Cardiac muscle cell (in vitro differentiated cells and primary cell): Measurements from ENCODE around the gene P2RY13. TPM values are rescaled to one million over a fixed set of nuclear protein-coding genes. Genes with fewer than 3 reads are reported as not detected.

Source experiments
- DNase-seq, 2 donors: peaks; one replicate each; pipeline versions ENCODE4 v3.0.0 to v3.0.0-alpha.2; 2010 to 2017; ENCODE audit warnings: low read depth in 1 of 2, low spot score in 1 of 2
- H3K27ac ChIP-seq: fragments of 200-600 bp; sonication (generic); 2 replicates; pipeline ENCODE4 v1.5.1; 2016
- H3K27me3 ChIP-seq: fragments of 200-600 bp; sonication (generic); 2 replicates; pipeline ENCODE4 v1.6.0; 2016; ENCODE audit warnings: control low read depth
- H3K36me3 ChIP-seq: fragments of 200-600 bp; sonication (generic); 2 replicates; pipeline ENCODE4 v1.5.1; 2016; ENCODE audit warnings: control low read depth
- H3K4me1 ChIP-seq: fragments of 200-600 bp; sonication (generic); 2 replicates; pipeline ENCODE4 v1.8.1; 2017; ENCODE audit warnings: low read depth, mild to moderate bottlenecking, mixed run types
- H3K4me3 ChIP-seq: fragments of 200-600 bp; sonication (generic); 2 replicates; pipeline ENCODE4 v1.5.1; 2016; ENCODE audit warnings: mild to moderate bottlenecking
- H3K9me3 ChIP-seq: fragments of 200-600 bp; sonication (generic); 2 replicates; pipeline ENCODE4 v1.5.1; 2017; ENCODE audit warnings: low read depth, mild to moderate bottlenecking, control low read depth
- polyA plus RNA-seq: library from polyadenylated mRNA; unstranded; fragments of >200 nt; fragmentation: Nextera tagmentation; extraction: Ambion mirVana; gene quantifications from 2 replicates; pipeline ENCODE4 v1.2.1, GENCODE V29; 2016
- total RNA-seq: library from RNA; depleted of rRNA; stranded (reverse); fragments of >200 nt; gene quantifications from 2 replicates; pipeline ENCODE4 v1.2.3, GENCODE V29; 2016
- TF ChIP-seq, protein P1 (sequence below): IDR thresholded peaks from 2 replicates; pipeline ENCODE4 v1.5.1; 2012; ENCODE audit warnings: low read depth, mild to moderate bottlenecking, low read length

P2RY13 gene
- total and polyA plus RNA-seq, 2 experiments from 2014 or later, result 0.06 TPM; not detected in 1

DNA sequence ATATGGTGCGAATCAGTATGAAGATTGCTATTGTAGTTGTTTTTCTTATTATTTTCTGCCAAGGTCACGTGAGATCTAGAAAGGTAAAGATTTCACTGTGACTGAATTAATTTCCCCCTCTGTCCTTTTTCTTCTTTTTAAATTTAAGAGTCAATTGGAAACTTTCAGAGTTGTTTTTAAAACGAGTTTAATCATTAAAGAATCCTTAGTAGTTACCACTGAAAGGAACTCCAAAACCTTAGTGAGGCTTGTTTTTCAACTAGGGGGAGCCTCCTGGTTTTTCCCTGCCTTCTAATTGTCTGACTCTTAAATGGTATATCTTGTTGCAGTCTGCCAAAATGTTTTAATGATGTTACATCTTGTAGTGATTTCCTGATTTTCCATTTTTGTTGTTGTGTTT lies 37.6 kb upstream of the P2RY13 start:
- Histone ChIP-seq H3K27me3 (no peaks in the 10 kb centered on the region), H3K36me3 (no peaks in the 10 kb centered on the region), H3K4me1 (no peaks in the 10 kb centered on the region), H3K4me3 (no peak overlapping the region), H3K27ac (no peak overlapping the region), H3K9me3 (no peaks in the 10 kb centered on the region)
- TF ChIP-seq, protein P1, sequence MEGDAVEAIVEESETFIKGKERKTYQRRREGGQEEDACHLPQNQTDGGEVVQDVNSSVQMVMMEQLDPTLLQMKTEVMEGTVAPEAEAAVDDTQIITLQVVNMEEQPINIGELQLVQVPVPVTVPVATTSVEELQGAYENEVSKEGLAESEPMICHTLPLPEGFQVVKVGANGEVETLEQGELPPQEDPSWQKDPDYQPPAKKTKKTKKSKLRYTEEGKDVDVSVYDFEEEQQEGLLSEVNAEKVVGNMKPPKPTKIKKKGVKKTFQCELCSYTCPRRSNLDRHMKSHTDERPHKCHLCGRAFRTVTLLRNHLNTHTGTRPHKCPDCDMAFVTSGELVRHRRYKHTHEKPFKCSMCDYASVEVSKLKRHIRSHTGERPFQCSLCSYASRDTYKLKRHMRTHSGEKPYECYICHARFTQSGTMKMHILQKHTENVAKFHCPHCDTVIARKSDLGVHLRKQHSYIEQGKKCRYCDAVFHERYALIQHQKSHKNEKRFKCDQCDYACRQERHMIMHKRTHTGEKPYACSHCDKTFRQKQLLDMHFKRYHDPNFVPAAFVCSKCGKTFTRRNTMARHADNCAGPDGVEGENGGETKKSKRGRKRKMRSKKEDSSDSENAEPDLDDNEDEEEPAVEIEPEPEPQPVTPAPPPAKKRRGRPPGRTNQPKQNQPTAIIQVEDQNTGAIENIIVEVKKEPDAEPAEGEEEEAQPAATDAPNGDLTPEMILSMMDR, result no peak
- no peak for DNase-seq

DNA sequence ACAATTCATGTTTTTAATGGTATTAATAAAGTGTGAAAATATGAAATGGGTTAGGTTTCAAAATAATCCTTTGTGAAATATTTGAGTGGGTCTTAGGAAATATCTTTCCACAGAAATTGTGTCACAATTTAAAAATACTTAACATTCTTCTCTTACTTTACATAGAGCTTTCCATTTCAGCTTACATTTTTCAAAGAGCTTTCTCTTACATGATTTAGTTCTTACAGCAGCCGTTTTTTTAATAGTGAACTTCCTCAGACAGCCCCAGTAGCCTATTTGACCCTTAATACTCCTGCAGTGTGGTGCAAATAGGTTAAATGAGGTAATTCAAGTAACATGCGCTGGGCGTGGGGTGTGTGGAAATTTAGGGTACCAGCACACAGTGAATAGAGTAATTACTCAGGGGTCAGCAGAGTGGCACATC lies 33.4 kb upstream of the P2RY13 start:
- H3K9me3 ChIP-seq, result no peaks in the 10 kb centered on the region
- H3K27me3 ChIP-seq, result no peaks in the 10 kb centered on the region
- peak in 1 of 2 donors; percentile 59 for DNase-seq
- TF ChIP-seq, protein P1, result no peak
- no peak overlapping the region for H3K27ac ChIP-seq
- no peaks in the 10 kb centered on the region for H3K4me1 ChIP-seq
- no peaks in the 10 kb centered on the region for H3K36me3 ChIP-seq
- no peak overlapping the region for H3K4me3 ChIP-seq

GRCh38 chr3:151357463-151357850 lies 28.1 kb upstream of the P2RY13 start:
- H3K27ac ChIP-seq, result no peak overlapping the region
- TF ChIP-seq, protein P1, result no peak
- H3K4me1 ChIP-seq, result no peaks in the 10 kb centered on the region
- no peak overlapping the region for H3K4me3 ChIP-seq
- H3K9me3 ChIP-seq, result no peaks in the 10 kb centered on the region
- DNase-seq, result no peak
- H3K27me3 ChIP-seq, result no peaks in the 10 kb centered on the region
- peaks cover 3% of the 10 kb centered on the region for H3K36me3 ChIP-seq

GRCh38 chr3:151356794-151357462 lies 27.6 kb upstream of the P2RY13 start:
- H3K27ac ChIP-seq, result no peak overlapping the region
- no peak for DNase-seq
- H3K36me3 ChIP-seq, result peaks cover 3% of the 10 kb centered on the region
- H3K9me3 ChIP-seq, result no peaks in the 10 kb centered on the region
- no peak overlapping the region for H3K4me3 ChIP-seq
- no peaks in the 10 kb centered on the region for H3K4me1 ChIP-seq
- no peaks in the 10 kb centered on the region for H3K27me3 ChIP-seq
- TF ChIP-seq, protein P1, result no peak

DNA sequence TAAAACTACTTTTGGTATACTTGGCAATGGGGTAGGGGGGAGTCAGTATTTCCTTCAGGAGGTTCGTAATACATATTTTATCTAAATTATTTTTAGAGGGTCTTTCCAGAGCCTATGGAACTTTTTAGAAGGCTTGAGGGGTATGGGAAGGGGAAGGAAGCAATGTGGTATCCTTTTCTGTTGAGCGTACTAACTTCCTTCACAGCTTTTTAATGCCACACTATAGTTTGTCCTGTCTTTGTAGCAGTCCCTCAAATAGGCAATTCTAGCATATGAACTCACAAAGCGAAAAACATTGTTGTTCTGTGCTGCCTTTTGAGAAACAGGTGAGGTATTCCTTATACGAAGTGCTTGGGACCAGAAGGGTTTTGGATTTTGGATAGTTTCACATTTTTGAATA lies 22.3 kb upstream of the P2RY13 start:
- Histone ChIP-seq H3K36me3 (peaks cover 3% of the 10 kb centered on the region), H3K9me3 (no peaks in the 10 kb centered on the region), H3K4me3 (no peak overlapping the region), H3K4me1 (no peaks in the 10 kb centered on the region), H3K27ac (no peak overlapping the region), H3K27me3 (no peaks in the 10 kb centered on the region)
- DNase-seq, result no peak
- TF ChIP-seq, protein P1, result no peak

- TF ChIP-seq, protein P1, result no peak
- H3K9me3 ChIP-seq, result no peaks in the 10 kb centered on the region
- no peak overlapping the region for H3K27ac ChIP-seq
- no peak overlapping the region for H3K4me3 ChIP-seq
- no peaks in the 10 kb centered on the region for H3K27me3 ChIP-seq
- H3K4me1 ChIP-seq, result no peaks in the 10 kb centered on the region
- DNase-seq, result no peak
- H3K36me3 ChIP-seq, result peaks cover 3% of the 10 kb centered on the region
Observed at GRCh38 chr3:151351219-151351618, 21.9 kb upstream of the P2RY13 start.
